22Rv1 (cell line): Measurements from ENCODE around the gene OXNAD1.

ENCODE experiments used
- CTCF ChIP-seq: fragments of 450-650 bp; IDR thresholded peaks from 2 replicates; pipeline ENCODE4 v1.5.1; 2017; ENCODE audit warnings: mild to moderate bottlenecking
- ZFX ChIP-seq: fragments of 450-650 bp; IDR thresholded peaks from 2 replicates; pipeline ENCODE4 v1.6.1; 2017; ENCODE audit warnings: antibody characterized with exemption, borderline replicate concordance

- TF ChIP-seq CTCF (no peak), ZFX (no peak)
These were observed 64.2 kb downstream of the OXNAD1 start for GRCh38 chr3:16329036-16329825.
